Thoracic aorta (tissue), 2 donors: ENCODE data around the gene NDUFS3. TPM values are rescaled to one million over a fixed set of nuclear protein-coding genes. Genes with fewer than 3 reads are reported as not detected.
A peak's percentile ranks its signal among the peaks of the same experiment; 100 is the strongest.
"Not testable (repeated sequence)": the region's sequence is repeated elsewhere in the genome, so short reads cannot be mapped to it uniquely, and the experiment has no call there.

ENCODE experiments used
- ATAC-seq: fragments of 150-250 bp; one replicate; pipeline ENCODE4 v1.8.0; 2017; ENCODE audit warnings: low read depth; ENCODE audit not compliant: insufficient number of reproducible peaks, low FRiP score
- DNase-seq: peaks from one replicate; pipeline ENCODE4 v3.0.0-alpha.2; 2020; ENCODE audit warnings: low spot score
- H3K27ac ChIP-seq, 2 donors: fragments of 200-600 bp; sonication (generic); 1 replicate in 1 of 2; 2 replicates in 1 of 2; pipeline ENCODE4 v1.5.1; 2016; ENCODE audit warnings: mild to moderate bottlenecking in 2 of 2, moderate library complexity in 2 of 2
- H3K27me3 ChIP-seq: fragments of 200-600 bp; sonication (generic); replicated peaks from 2 replicates; pipeline ENCODE4 v1.6.0; 2016; ENCODE audit warnings: mild to moderate bottlenecking; ENCODE audit not compliant: insufficient read depth
- H3K36me3 ChIP-seq: fragments of 200-600 bp; sonication (generic); one replicate; pipeline ENCODE4 v1.5.1; 2016
- H3K4me1 ChIP-seq, 2 donors: fragments of 200-600 bp; sonication (generic); 1 replicate in 1 of 2; 2 replicates in 1 of 2; pipeline versions ENCODE4 v1.5.1 to v1.6.0; 2016; ENCODE audit warnings: low read depth in 2 of 2, mild to moderate bottlenecking in 1 of 2; ENCODE audit not compliant: control insufficient read depth in 1 of 2
- H3K4me3 ChIP-seq: fragments of 200-600 bp; sonication (generic); 2 replicates; pipeline ENCODE4 v1.5.1; 2016; ENCODE audit warnings: mild to moderate bottlenecking
- H3K9me3 ChIP-seq: fragments of 200-600 bp; sonication (generic); 2 replicates; pipeline ENCODE4 v1.5.1; 2016
- total RNA-seq, 2 donors: library from RNA; depleted of rRNA; stranded (reverse); fragments of >200 nt; gene quantifications; one replicate each; pipeline versions ENCODE4 v1.1.0 to v1.2.3, GENCODE V29; 2016
- TF ChIP-seq, protein P1 (sequence below): fragments of 200-600 bp; sonication (generic); IDR thresholded peaks from one replicate; pipeline ENCODE4 v1.5.1; 2019; ENCODE audit warnings: antibody characterized with exemption

The NDUFS3 gene
- total RNA-seq, 2 donors from 2014 or later, result 29.9 to 75.7 TPM

DNA sequence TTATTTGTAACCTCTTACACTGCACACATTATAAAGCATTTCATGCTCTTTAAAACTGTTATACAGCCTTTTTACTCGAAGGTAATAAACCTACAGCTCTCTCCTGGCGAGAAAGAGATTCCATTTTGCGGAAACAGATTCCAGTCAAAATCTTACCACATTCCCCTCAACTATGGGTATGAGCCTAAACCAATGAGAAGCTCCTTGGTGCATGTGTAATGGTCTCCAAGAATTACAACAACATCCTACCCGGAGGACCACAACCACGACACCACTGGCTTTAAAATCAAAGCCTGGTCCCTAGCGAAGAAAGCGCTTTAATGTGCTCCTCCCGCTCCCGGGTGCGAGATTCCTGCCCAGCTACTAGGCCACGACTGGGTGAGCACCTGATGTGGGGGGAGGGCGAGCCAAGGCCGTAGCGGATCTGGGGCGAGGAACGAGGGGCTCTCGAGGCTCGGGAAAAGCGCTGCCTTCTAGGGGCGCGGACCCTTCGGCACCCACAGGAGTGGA is 26.8 kb upstream of the NDUFS3 start:
- no peaks in the 10 kb centered on the region for H3K9me3 ChIP-seq
- no peaks in the 10 kb centered on the region for H3K27me3 ChIP-seq
- peak overlapping the region; percentile 85 to 89 for H3K27ac ChIP-seq
- TF ChIP-seq, protein P1, sequence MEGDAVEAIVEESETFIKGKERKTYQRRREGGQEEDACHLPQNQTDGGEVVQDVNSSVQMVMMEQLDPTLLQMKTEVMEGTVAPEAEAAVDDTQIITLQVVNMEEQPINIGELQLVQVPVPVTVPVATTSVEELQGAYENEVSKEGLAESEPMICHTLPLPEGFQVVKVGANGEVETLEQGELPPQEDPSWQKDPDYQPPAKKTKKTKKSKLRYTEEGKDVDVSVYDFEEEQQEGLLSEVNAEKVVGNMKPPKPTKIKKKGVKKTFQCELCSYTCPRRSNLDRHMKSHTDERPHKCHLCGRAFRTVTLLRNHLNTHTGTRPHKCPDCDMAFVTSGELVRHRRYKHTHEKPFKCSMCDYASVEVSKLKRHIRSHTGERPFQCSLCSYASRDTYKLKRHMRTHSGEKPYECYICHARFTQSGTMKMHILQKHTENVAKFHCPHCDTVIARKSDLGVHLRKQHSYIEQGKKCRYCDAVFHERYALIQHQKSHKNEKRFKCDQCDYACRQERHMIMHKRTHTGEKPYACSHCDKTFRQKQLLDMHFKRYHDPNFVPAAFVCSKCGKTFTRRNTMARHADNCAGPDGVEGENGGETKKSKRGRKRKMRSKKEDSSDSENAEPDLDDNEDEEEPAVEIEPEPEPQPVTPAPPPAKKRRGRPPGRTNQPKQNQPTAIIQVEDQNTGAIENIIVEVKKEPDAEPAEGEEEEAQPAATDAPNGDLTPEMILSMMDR, result no peak
- DNase-seq, result no peak
- peak overlapping the region; percentile 85 for H3K4me3 ChIP-seq
- no peaks in the 10 kb centered on the region for H3K36me3 ChIP-seq
- peaks cover 25 to 47% of the 10 kb centered on the region in 2 donors for H3K4me1 ChIP-seq
- ATAC-seq, result no peak

- peaks cover 25 to 41% of the 10 kb centered on the region in 2 donors for H3K4me1 ChIP-seq
- no peaks in the 10 kb centered on the region for H3K27me3 ChIP-seq
- TF ChIP-seq, protein P1, result peak; percentile 93
- no peaks in the 10 kb centered on the region for H3K36me3 ChIP-seq
- ATAC-seq (peak; percentile 94), DNase-seq (peak; percentile 64)
- H3K4me3 ChIP-seq, result peak within 1 kb of the TSS; percentile 85
- no peaks in the 10 kb centered on the region for H3K9me3 ChIP-seq
- H3K27ac ChIP-seq, result peak within 1 kb of the TSS; percentile 85 to 89
Measured at GRCh38 chr11:47552566-47553405, 26.1 kb upstream of the NDUFS3 start, which contains the start of gene CELF1. Gene CELF1, minus strand, starts transcription at chr11:47553132. Its CDS starts 53,609 bp downstream, at chr11:47499523.

DNA sequence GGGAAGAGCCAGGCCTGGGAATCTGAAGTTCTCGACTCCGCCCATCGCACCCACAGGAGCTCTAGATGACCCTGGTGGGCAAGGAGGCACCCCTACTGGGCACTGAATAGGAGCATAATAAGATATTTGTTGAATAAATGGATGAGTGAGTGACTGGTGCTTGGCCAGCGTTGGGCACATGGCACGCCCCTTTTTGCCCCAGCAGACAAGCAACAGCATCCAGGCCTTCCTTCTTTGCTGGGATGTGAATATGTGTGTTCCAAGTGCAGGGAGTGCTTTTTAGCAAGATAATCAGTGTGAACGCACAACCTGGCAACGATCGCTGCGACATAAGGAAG is 25.5 kb upstream of the NDUFS3 start:
- H3K4me3 ChIP-seq, result peak overlapping the region; percentile 85
- no peaks in the 10 kb centered on the region for H3K9me3 ChIP-seq
- H3K36me3 ChIP-seq, result no peaks in the 10 kb centered on the region
- H3K27me3 ChIP-seq, result no peaks in the 10 kb centered on the region
- H3K27ac ChIP-seq, result peak overlapping the region; percentile 85 to 89
- H3K4me1 ChIP-seq, result peaks cover 25 to 38% of the 10 kb centered on the region in 2 donors
- DNase-seq (no peak), ATAC-seq (no peak)
- TF ChIP-seq, protein P1, result peak; percentile 4

GRCh38 chr11:47557004-47557403 is 21.9 kb upstream of the NDUFS3 start:
- not testable (repeated sequence) for H3K27me3 ChIP-seq, H3K4me1 ChIP-seq, H3K4me3 ChIP-seq, H3K36me3 ChIP-seq, DNase-seq, ATAC-seq, H3K9me3 ChIP-seq, H3K27ac ChIP-seq

DNA sequence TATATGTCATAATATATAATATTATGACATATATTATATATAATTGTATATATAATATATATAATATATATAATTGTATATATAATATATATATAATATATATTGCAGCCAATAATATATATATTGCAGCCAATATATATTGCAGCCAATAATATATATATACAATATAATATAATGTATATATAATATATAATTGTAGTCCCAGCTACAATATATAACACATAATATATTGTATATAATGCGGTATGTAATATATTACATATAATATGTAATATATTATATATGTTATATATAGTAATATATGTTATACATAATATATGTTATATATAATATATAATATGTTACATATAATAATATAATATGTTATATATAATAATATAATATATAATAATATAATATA is 20.2 kb upstream of the NDUFS3 start:
- ATAC-seq (no peak), DNase-seq (no peak)
- no peaks in the 10 kb centered on the region for H3K36me3 ChIP-seq
- TF ChIP-seq, protein P1, result no peak
- H3K27me3 ChIP-seq, result no peaks in the 10 kb centered on the region
- H3K4me3 ChIP-seq, result no peak overlapping the region
- no peaks in the 10 kb centered on the region for H3K4me1 ChIP-seq
- no peak overlapping the region for H3K27ac ChIP-seq
- no peaks in the 10 kb centered on the region for H3K9me3 ChIP-seq
